Left ventricle myocardium inferior (tissue), 1 donor: ENCODE data around the gene LRRC10B. TPM values are rescaled to one million over a fixed set of nuclear protein-coding genes. Genes with fewer than 3 reads are reported as not detected.
A peak's percentile ranks its signal among the peaks of the same experiment; 100 is the strongest.

Experiments
- DNase-seq: peaks from one replicate; pipeline ENCODE4 v3.0.0-alpha.2; 2020
- H3K27ac ChIP-seq: fragments of 200-600 bp; replicated peaks from 2 replicates; pipeline ENCODE4 v1.8.0; 2021
- H3K27me3 ChIP-seq: fragments of 200-600 bp; 2 replicates; pipeline ENCODE4 v1.8.0; 2021; ENCODE audit warnings: low read depth
- H3K36me3 ChIP-seq: fragments of 200-600 bp; 2 replicates; pipeline ENCODE4 v1.8.0; 2021
- H3K4me1 ChIP-seq: fragments of 200-600 bp; 2 replicates; pipeline ENCODE4 v1.8.0; 2021
- H3K4me3 ChIP-seq: fragments of 200-600 bp; 2 replicates; pipeline ENCODE4 v1.8.0; 2021; ENCODE audit warnings: mild to moderate bottlenecking, moderate library complexity
- H3K9me3 ChIP-seq: fragments of 200-600 bp; replicated peaks from 2 replicates; pipeline ENCODE4 v1.8.0; 2021
- intact Hi-C: fragments of 100-400 bp; cut with micrococcal nuclease; formaldehyde crosslinking; loops from one replicate; pipeline ENCODE4 v1.11.0; 2022
- total RNA-seq: library from RNA; stranded (reverse); fragmentation: NEBNext Ultra II Directional; extraction: Animal tissue kit (Norgen Biotek cat#: 25700); gene quantifications from one replicate; pipeline ENCODE4 v1.2.1, GENCODE V29; 2021
- TF ChIP-seq, protein P1 (sequence below): fragments of 200-600 bp; IDR thresholded peaks from 2 replicates; pipeline ENCODE4 v1.8.0; 2021; ENCODE audit warnings: antibody characterized with exemption, mild to moderate bottlenecking, borderline replicate concordance
- donor health status: DM: no; HTN: yes; CAD: no; lungs with severe emphysema.

The LRRC10B gene
- total RNA-seq, 1 donor from 2014 or later: 0.88 TPM

DNA sequence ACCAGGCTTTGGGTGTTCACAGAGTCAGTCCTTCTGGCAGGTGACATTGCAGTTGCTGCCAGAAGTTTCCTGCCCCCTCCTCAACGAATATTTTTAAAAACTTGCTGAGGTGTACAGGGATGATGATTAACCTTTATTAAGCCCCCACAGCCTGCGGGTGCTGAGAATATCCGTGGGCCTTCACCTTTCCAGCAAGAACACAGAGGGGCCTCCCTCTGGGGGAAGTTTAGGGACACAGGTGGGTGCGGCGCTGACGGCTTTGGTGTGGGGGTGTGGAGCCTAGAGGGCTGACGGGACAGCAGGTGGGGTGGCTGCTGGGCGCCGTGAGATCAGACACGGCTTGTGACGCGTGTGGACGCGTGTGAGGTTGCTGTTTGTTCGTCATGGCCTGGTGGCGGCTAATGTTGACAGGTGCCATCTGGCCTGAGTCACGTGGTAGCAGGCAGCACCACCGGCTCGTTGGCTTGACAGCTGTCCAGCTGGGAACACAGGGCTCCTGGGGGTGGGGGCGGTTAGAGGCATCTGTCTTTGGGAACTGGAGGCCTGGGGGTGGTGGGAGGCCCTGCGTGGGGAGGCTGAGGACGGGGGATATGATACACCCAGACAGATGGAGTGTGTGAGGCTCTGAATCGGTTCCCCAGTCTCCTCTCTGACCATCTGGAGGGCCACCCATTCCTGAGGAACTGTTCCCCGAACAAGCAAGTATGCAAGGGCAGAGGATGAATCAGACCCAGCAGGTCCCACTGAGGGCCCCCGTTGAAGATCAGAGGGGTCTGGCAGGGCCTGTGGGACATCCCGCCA, 12.5 kb upstream of the LRRC10B start:
- H3K27ac ChIP-seq: peak overlapping the region; percentile 76
- DNase-seq: no peak
- intact Hi-C loops: no loop called here

GRCh38 chr11:61496602-61497400, 11.7 kb upstream of the LRRC10B start:
- Histone ChIP-seq H3K9me3 (no peaks in the 10 kb centered on the region), H3K4me1 (peaks cover 28% of the 10 kb centered on the region), H3K27me3 (no peaks in the 10 kb centered on the region), H3K36me3 (no peaks in the 10 kb centered on the region), H3K4me3 (no peak overlapping the region), H3K27ac (no peak overlapping the region)
- DNase-seq: no peak
- TF ChIP-seq, protein P1, sequence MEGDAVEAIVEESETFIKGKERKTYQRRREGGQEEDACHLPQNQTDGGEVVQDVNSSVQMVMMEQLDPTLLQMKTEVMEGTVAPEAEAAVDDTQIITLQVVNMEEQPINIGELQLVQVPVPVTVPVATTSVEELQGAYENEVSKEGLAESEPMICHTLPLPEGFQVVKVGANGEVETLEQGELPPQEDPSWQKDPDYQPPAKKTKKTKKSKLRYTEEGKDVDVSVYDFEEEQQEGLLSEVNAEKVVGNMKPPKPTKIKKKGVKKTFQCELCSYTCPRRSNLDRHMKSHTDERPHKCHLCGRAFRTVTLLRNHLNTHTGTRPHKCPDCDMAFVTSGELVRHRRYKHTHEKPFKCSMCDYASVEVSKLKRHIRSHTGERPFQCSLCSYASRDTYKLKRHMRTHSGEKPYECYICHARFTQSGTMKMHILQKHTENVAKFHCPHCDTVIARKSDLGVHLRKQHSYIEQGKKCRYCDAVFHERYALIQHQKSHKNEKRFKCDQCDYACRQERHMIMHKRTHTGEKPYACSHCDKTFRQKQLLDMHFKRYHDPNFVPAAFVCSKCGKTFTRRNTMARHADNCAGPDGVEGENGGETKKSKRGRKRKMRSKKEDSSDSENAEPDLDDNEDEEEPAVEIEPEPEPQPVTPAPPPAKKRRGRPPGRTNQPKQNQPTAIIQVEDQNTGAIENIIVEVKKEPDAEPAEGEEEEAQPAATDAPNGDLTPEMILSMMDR: no peak
- intact Hi-C loops: no loop called here

More for the DNA sequence above, 12.5 kb upstream of the LRRC10B start:
- TF ChIP-seq, protein P1: no peak
- Histone ChIP-seq H3K9me3 (no peaks in the 10 kb centered on the region), H3K27me3 (no peaks in the 10 kb centered on the region), H3K4me1 (peaks cover 31% of the 10 kb centered on the region), H3K4me3 (no peak overlapping the region), H3K36me3 (no peaks in the 10 kb centered on the region)

GRCh38 chr11:61497473-61497872, 11.1 kb upstream of the LRRC10B start:
- no peak overlapping the region for H3K27ac ChIP-seq
- H3K36me3 ChIP-seq: no peaks in the 10 kb centered on the region
- DNase-seq: no peak
- TF ChIP-seq, protein P1: no peak
- no peaks in the 10 kb centered on the region for H3K27me3 ChIP-seq
- peaks cover 28% of the 10 kb centered on the region for H3K4me1 ChIP-seq
- no peaks in the 10 kb centered on the region for H3K9me3 ChIP-seq
- H3K4me3 ChIP-seq: no peak overlapping the region
- intact Hi-C loops: no loop called here

- H3K4me1 ChIP-seq: peaks cover 28% of the 10 kb centered on the region
- no peak overlapping the region for H3K4me3 ChIP-seq
- DNase-seq: no peak
- no peak overlapping the region for H3K27ac ChIP-seq
- no peaks in the 10 kb centered on the region for H3K27me3 ChIP-seq
- no peaks in the 10 kb centered on the region for H3K9me3 ChIP-seq
- TF ChIP-seq, protein P1: no peak
- no peaks in the 10 kb centered on the region for H3K36me3 ChIP-seq
- intact Hi-C loops: no loop called here
Measured at GRCh38 chr11:61497876-61498275, 10.7 kb upstream of the LRRC10B start.

- no peak overlapping the region for H3K27ac ChIP-seq
- H3K27me3 ChIP-seq: no peaks in the 10 kb centered on the region
- intact Hi-C loops: no loop called here
- no peaks in the 10 kb centered on the region for H3K9me3 ChIP-seq
- no peak for DNase-seq
- no peaks in the 10 kb centered on the region for H3K36me3 ChIP-seq
- H3K4me3 ChIP-seq: no peak overlapping the region
- H3K4me1 ChIP-seq: peaks cover 28% of the 10 kb centered on the region
- TF ChIP-seq, protein P1: no peak
Measured at GRCh38 chr11:61498767-61499341, 9.7 kb upstream of the LRRC10B start.
